Brain microvascular endothelial cell (primary cell): ENCODE results near the gene SEC14L5.

Source experiments
- DNase-seq: peaks from one replicate; pipeline ENCODE4 v3.0.0-alpha.2; 2020
- H3K27ac ChIP-seq: fragments of 250-450 bp; sonication (Bioruptor Pico); 2 replicates; pipeline ENCODE4 v1.5.1; 2020; ENCODE audit warnings: mild to moderate bottlenecking, moderate library complexity
- H3K27me3 ChIP-seq: fragments of 250-450 bp; sonication (Bioruptor Pico); replicated peaks from 2 replicates; pipeline ENCODE4 v1.5.1; 2020; ENCODE audit warnings: mild to moderate bottlenecking
- H3K36me3 ChIP-seq: fragments of 250-450 bp; sonication (Bioruptor Pico); replicated peaks from 2 replicates; pipeline ENCODE4 v1.5.1; 2020; ENCODE audit warnings: mild to moderate bottlenecking
- H3K4me3 ChIP-seq: 2 replicates; pipeline ENCODE4 v1.5.1; 2011; ENCODE audit warnings: low read depth, mild to moderate bottlenecking, control low read depth, low read length, moderate library complexity
- in situ Hi-C: cut with HindIII; loops from 2 replicates; pipeline ENCODE4 v1.10.0; 2017; ENCODE audit warnings: low sequenced_read_pairs, low pct_ligation_motif_present
- TF ChIP-seq, protein P1 (sequence below): IDR thresholded peaks from 2 replicates; pipeline ENCODE4 v1.5.1; 2011; ENCODE audit warnings: low read depth, mild to moderate bottlenecking, moderate library complexity, low read length, control low read depth, inconsistent platforms; ENCODE audit errors: missing control alignments

Gene SEC14L5

DNA sequence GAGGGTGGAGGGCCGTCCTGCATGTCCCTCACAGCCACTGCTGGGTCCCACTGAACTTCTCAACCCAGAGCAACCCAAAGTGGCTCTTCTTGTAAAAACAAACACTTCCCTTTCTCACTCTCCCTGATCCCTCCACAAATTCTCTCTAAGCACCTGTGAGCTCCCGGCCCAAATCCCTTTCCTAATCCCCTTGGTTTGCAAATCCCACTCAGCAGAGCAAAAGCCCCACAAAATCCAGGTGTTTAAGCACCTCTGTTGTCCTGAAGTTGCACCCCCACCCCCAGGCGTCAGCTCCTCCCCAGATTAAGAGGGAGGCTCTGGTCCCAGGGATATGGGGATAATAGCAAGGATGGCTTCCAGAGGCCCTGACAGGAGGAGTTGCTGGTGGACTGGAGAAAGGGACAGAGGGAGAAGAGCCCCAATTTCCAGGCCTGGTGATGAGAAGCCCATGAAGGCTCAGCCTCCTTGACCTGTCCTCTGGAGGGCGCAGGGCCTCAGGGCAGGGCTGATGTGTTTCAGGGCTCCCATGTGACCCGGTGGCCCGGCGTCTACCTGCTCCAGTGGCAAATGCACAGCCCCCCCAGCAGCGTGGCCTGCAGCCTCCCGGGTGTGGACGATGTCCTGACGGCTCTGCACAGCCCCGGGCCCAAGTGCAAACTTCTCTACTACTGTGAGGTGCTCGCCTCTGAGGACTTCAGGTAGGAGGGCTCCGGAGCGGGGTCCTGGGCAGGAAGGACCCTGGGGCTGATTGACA is 52.6 kb downstream of the SEC14L5 start:
- no peak for DNase-seq
- TF ChIP-seq, protein P1, sequence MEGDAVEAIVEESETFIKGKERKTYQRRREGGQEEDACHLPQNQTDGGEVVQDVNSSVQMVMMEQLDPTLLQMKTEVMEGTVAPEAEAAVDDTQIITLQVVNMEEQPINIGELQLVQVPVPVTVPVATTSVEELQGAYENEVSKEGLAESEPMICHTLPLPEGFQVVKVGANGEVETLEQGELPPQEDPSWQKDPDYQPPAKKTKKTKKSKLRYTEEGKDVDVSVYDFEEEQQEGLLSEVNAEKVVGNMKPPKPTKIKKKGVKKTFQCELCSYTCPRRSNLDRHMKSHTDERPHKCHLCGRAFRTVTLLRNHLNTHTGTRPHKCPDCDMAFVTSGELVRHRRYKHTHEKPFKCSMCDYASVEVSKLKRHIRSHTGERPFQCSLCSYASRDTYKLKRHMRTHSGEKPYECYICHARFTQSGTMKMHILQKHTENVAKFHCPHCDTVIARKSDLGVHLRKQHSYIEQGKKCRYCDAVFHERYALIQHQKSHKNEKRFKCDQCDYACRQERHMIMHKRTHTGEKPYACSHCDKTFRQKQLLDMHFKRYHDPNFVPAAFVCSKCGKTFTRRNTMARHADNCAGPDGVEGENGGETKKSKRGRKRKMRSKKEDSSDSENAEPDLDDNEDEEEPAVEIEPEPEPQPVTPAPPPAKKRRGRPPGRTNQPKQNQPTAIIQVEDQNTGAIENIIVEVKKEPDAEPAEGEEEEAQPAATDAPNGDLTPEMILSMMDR = no peak
- in situ Hi-C loops = no loop called here
- no peaks in the 10 kb centered on the region for H3K36me3 ChIP-seq
- no peak overlapping the region for H3K27ac ChIP-seq
- H3K27me3 ChIP-seq = peaks cover 2% of the 10 kb centered on the region
- H3K4me3 ChIP-seq = no peak overlapping the region

DNA sequence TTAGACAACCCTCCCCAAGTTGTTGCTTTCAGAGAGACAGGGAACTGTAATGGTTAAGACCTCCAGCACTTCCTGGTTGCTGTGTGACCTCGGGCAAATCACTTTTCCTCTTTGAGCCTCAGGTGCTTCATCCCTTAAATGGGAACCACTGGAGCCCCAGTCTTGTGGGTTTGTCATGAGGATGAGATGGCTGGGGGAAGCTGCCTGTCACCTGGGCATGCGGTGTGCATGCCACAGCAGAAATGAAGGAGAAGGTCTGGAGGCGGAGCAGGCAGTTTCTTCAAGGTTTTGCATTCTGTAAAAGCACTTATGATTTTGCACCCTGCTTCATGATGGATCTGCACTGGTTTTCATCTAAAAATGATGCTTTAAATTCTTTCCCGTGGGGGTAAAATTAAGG is 53.5 kb downstream of the SEC14L5 start:
- TF ChIP-seq, protein P1 = no peak
- Histone ChIP-seq H3K27me3 (peaks cover 2% of the 10 kb centered on the region), H3K36me3 (no peaks in the 10 kb centered on the region), H3K4me3 (no peak overlapping the region), H3K27ac (no peak overlapping the region)
- no peak for DNase-seq
- in situ Hi-C loops = no loop called here

- in situ Hi-C loops = no loop called here
Observed at GRCh38 chr16:5012887-5013286, 54.8 kb downstream of the SEC14L5 start.

DNA sequence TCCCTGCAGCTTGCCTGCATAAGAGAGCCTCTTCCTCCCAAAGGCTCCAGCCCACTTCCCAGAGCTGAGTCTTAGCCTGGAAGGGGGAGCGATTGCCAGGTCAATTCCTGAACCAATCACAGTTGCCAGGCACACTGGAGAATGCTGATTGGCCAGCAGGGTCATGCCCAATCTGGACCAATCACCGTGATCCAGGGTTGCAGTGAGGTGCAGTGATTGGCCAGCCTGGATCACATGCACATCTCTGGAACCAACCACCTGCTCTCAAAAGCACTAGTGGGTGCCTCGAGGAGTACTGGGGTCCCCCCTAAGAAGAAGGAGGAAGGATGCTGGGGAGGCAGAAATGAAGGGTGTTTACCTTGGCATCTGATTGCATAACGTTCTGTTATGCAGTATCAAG is 57.2 kb downstream of the SEC14L5 start:
- TF ChIP-seq, protein P1 = no peak
- H3K36me3 ChIP-seq = no peaks in the 10 kb centered on the region
- in situ Hi-C loops = no loop called here
- DNase-seq = no peak
- no peak overlapping the region for H3K4me3 ChIP-seq
- no peak overlapping the region for H3K27ac ChIP-seq
- H3K27me3 ChIP-seq = peaks cover 2% of the 10 kb centered on the region

More at GRCh38 chr16:5012887-5013286, 54.8 kb downstream of the SEC14L5 start:
- Histone ChIP-seq H3K27ac (no peak overlapping the region), H3K27me3 (peaks cover 2% of the 10 kb centered on the region), H3K36me3 (no peaks in the 10 kb centered on the region), H3K4me3 (no peak overlapping the region)
- TF ChIP-seq, protein P1 = no peak
- DNase-seq = no peak

GRCh38 chr16:5015887-5016286 is 57.8 kb downstream of the SEC14L5 start:
- no peaks in the 10 kb centered on the region for H3K36me3 ChIP-seq
- in situ Hi-C loops = no loop called here
- H3K27me3 ChIP-seq = peaks cover 2% of the 10 kb centered on the region
- TF ChIP-seq, protein P1 = no peak
- H3K4me3 ChIP-seq = no peak overlapping the region
- DNase-seq = no peak
- no peak overlapping the region for H3K27ac ChIP-seq

DNA sequence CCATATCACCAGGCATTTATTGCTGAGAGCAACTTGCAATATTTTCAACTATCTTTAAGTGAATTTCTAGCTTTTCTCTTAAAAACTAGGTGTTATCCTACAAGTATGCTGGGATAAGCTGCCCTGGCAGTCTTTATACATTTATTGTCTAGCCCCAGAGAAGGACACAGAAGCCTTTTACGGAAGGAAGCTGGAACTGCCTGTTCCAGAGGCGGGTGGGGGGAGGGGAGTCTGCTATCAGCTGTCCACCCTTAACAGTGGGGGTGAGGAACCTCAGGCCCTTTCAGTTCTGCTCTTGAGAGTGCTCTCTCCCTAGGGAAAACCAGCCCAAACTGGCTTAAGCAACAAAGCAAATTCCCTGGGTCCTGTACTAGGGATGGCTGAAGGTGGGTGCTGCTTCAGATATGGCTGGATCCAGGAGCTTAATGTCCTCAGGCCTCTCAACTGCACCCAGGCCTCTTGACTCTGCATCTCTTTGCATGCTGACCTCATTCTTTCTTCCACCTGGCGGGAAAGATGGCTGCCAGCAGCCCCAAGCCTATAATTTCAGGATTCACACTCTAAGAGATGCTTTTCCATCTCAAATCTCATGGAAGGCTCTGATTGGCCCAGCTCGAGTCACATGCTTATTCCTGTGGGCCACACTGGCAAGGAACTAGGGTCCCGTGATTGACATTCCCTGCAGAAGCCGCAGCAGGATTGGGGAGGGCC is 59.0 kb downstream of the SEC14L5 start:
- no peak for DNase-seq
- in situ Hi-C loops = no loop called here
- no peak overlapping the region for H3K27ac ChIP-seq
- H3K4me3 ChIP-seq = no peak overlapping the region
- H3K36me3 ChIP-seq = no peaks in the 10 kb centered on the region
- H3K27me3 ChIP-seq = no peaks in the 10 kb centered on the region
- TF ChIP-seq, protein P1 = no peak
